T47D (cell line): ENCODE data around the gene BMP7.
A peak's percentile ranks its signal among the peaks of the same experiment; 100 is the strongest.
"Not testable (repeated sequence)": the region's sequence is repeated elsewhere in the genome, so short reads cannot be mapped to it uniquely, and the experiment has no call there.

Experiments
- DNase-seq, 2 experiments: peaks; one replicate each; pipeline versions ENCODE4 v3.0.0 to v3.0.0-alpha.2; 2011 to 2012; ENCODE audit warnings: low read depth in 1 of 2, low spot score in 1 of 2
- JUND ChIP-seq: IDR thresholded peaks from 2 replicates; pipeline ENCODE4 v1.6.1; 2012; ENCODE audit warnings: low read depth
- in situ Hi-C: cut with HindIII; loops from 2 replicates; pipeline ENCODE4 v1.10.0; 2016; ENCODE audit warnings: low sequenced_read_pairs, low pct_unique_long_range_greater_than_20kb

The BMP7 gene

DNA sequence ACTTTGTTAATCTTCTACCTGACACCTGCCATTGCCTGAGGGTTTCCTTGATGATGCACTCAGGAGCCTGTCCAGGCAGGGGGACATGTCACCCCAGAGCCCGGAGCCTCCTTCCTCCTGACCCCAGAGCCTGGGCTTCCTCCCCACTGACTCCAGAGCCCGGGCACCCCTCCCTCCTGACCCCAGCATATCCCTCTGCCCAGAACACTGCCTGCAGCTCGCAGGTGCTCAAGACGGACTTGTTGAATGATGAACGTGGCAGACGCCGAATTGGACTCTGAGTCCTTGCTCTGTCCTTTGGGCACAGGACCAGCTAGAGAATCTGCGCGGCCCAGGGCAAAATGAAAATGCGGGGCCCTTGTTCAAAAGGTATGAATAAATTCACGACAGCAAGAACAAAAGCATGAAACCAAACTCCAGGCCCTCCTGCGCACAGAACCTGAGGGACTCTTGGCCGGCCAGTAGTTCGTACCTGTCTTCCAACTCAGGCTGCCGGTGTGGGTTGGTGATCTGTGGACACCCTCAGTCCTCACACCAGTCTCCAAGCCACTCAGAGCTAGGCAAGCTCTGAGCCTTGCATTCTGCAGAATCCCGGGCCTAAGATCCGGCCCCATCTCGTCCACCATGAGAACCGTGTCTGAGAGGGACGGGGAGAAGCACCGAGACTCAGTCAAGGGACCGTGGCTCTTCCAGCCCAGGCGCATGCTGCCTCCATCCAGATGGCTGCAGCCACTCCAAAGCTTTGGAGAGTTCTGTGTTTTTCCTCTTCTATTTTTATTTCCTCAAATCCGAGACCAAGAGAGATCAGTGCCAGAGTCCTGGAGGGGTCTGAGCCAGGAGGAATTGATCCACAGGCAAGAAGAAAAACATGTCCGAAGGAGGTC, 104.7 kb downstream of the BMP7 start:
- DNase-seq: no peak
- in situ Hi-C loops: no loop called here
- TF ChIP-seq JUND: no peak

DNA sequence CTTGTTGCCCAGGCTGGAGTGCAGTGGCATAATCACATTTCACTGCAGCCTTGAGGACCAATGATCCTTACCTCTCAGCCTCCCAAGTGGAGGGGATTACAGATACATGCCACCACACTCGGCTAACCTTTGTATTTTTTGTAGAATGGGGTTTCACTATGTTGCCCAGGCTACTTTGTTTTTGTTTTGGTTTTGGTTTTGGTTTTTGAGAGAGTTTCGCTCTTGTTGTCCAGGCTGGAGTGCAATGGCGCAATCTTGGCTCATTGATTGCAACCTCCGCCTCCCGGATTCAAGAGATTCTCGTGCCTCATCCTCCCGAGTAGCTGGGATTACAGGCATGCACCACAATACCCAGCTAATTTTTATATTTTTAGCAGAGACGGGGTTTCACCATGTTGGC, 105.5 kb downstream of the BMP7 start:
- TF ChIP-seq JUND: no peak
- in situ Hi-C loops: no loop called here
- no peak for DNase-seq

DNA sequence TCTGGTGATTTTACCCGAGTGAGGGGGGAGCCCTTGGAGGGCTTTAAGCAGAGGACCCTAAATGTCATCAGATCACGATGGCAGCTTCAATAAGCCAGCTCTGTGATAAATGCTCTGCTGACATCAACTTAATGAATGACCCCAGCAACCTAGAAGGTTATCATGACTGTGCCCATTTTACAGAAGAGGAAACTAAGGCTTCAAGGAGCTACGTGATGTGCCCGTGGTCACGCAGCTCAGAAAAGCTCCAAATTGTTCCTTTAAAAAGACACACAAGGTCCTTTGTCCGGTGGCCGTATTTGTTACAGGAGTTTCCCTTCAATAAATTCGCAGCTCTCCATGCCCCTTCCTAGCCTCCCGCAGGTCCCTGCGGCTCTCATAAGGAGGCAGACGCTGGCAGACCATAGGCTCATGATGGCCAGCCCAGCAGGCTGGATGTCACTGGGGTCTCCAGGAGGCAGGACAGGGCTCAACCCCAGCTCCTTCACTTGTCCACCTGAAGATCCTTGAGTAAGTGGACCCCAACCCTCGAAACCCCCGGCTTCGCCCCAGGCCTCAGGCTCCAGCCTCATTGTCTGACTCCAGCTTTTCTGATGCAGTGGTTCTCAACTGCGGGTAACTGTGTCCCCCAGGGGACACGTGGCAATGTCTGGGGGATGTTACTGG, 106.4 kb downstream of the BMP7 start:
- no peak for TF ChIP-seq JUND
- no peak for DNase-seq
- in situ Hi-C loops: no loop called here

DNA sequence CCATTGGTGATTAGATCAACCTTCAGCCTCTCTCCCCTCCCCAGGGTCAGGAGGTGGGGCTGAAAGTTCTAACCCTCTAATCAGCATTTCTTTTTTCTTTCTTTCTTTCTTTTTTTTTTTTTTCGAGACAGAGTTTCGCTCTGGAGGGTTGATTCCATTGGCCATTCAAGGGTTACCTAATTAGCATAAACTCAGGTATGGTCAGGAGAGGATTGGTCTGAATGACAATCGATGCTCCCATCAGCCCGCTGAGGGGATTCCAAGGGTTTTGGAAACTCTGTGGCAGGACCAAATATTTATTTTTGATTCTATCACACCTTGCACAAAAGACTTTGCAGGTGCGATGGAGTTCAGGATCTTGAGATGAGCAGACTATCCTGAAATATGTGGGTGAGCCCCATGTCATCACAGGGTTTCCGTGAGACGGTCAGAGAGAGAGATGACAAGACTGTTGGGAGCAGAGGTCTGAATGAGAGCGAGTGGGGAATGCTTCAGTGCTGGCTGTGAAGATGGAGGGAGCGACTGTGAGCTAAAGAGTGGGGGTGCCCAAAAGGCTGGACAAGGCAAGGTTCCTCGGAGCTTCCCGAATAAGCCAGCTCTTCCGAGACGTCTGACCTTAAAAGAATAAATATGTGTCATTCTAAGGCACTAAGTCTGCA, 107.1 kb downstream of the BMP7 start:
- in situ Hi-C loops: no loop called here
- no peak for TF ChIP-seq JUND
- DNase-seq: peak in 1 of 2 experiments; percentile 67

DNA sequence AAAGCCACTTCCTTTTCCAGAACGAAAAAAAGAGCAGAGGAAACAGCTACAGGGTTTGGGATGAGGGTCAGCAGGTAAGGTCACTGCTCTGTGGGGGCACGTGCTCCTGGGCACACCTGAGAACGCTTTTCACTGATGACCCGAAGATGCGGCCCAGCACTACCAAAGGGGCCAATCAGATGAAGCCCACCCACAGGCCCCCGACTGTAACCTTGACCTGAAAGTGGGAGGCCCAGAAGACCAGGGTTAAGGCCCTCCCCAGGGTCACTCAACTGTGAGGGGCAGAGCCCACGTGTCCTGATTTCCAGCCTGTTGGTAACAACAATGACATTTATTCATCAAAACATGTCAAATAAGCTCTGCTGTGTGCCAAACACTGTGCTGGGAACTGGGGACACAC, 108.0 kb downstream of the BMP7 start:
- no peak for TF ChIP-seq JUND
- in situ Hi-C loops: no loop called here
- no peak for DNase-seq

DNA sequence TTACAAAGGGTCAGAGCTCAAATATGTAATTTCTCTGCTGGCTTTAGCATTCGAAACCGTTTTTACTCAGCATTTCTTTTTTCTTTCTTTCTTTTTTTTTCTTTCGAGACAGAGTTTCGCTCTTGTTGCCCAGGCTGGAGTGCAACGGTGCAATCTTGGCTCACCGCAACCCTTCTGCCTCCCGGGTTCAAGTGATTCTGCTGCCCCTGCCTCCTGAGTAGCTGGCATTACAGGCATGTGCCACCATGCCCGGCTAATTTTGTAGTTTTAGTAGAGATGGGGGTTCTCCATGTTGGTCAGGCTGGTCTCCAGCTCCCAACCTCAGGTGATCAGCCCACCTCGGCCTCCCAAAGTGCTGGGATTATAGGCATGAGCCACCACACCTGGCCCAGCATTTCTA, 108.7 kb downstream of the BMP7 start:
- DNase-seq, in situ Hi-C loops: not testable (repeated sequence)

DNA sequence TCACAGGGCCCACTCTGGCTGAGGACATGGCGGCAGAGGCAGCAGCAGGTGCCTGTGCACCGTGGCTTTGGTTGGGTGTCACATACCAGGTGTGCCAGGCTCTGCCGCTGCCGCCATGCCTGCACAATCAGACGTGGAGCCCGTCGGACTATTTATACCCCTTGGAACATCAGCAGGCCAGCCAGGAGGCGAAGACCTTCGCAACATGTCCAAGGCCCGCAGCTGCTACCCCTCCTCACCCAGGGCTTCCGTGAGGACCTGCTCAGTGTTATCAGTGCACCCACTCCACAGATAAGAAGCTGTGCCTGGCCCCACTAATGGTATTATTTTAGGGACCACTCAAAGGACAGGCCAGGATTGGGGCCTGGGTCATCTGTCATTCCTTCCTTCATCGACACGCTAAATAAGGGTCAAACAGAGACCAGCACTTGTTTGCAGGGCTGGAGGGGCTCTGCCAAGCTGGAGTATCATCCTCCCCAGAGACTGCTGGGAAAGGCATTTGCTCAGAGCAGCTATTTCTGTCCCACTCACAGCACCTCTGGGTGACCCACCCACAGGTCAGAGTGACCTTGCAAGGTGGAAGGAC, 109.2 kb downstream of the BMP7 start:
- in situ Hi-C loops: no loop called here
- no peak for TF ChIP-seq JUND
- DNase-seq: no peak

DNA sequence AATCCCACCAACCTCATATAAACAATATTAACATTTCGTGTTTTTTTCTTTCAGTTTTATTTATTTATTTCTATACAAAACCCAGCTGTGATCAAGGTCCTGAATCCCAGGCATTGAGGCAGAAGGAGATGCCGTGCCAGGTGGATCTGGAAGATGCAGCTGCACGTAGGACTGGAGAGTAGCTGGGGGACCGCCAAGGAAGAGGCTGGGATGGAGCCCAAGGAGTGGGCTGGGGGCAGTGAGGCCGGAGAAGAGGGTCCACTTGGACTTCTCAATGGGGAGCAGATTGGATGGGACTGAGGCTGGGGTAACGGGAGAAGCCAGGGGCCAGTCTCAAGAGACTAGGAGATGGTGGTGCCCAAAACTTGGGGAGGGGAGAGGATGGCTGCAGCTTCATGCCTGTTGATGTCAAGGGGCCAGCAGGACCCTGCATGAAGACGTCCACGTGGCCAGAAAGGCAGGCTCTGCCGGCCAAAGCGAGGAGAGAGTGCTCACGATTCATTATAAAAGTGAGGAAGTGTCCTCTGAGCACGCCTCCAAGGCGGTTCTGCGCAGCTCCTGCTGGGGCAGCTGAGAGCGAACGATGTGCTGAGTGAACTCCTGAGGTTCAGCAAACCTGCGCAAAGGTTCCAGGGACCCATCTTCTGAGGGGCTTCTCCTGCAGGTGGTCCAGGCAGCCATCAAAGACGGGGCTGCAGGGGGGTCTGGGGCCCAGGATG, 110.3 kb downstream of the BMP7 start:
- no peak for DNase-seq
- in situ Hi-C loops: no loop called here
- no peak for TF ChIP-seq JUND

DNA sequence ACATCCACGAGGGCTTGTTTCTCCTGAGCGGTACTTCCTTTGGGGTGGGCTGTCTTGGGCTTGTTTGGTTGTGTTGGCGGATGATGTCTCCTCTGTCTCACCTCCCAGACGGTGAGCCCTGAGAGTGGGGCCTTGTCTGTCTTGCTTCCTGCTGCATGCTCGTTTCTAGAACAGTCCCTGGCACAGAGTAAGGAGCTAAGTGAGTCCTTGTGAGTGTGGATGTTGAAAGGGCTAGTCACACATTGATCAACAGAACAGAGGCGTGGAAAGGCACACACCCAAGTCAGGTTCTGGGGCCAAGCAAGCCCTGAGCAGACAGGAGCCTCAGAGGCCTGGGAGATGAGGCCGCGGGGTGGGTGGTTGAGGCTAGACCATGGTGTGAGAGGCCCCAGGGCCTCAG, 111.0 kb downstream of the BMP7 start:
- DNase-seq: no peak
- TF ChIP-seq JUND: no peak
- in situ Hi-C loops: no loop called here

DNA sequence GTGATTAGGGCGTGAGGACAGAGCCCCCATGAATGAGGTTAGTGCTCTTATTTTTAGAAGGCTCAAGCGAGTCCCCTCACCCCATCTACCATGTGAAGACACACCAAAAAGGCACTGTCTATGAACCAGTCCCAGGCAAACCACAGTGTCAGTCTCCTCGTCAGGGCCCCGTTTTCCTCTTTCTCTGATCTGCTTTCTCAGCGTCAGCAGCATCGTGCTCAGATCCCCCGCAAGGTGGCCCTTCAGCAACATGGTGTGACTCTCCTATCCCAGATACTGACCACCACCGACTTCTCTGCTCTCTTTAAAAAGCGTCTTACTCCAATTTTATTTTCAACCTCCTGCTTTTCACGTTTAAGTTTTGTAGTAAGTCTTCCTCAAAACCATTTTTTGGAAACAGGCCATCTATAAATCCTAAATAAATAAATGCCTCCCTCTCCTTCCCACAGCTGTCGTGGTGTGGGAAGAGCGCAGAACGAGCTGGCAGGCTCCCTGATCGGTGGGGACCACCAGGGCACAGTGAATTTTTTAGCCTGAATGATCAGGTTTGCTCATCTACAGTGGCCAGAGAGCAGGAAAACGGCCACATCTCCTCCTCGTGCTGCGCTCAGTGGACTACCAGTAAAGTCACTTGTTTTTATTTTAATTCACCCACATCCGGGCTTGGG, 113.1 kb downstream of the BMP7 start:
- DNase-seq: no peak
- TF ChIP-seq JUND: no peak
- in situ Hi-C loops: no loop called here

DNA sequence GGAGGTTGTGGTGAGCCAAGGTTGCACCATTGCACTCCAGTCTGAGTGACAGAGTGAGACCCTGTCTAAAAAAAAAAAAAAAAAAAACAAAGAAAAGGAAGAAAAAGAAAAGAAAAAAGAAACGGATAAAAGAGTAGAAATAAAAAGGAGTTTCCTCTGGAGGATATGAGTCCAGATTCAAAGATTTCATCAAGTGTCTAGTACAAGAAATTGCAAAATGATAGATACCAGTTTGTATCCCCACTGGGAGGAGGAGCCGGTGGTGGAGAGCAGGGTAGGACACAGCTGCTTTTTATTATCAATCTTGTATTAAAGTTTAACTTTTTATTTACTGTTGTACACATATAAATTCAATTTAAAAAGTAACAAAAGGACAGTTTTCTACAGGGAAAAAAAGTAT, 113.9 kb downstream of the BMP7 start:
- TF ChIP-seq JUND: no peak

DNA sequence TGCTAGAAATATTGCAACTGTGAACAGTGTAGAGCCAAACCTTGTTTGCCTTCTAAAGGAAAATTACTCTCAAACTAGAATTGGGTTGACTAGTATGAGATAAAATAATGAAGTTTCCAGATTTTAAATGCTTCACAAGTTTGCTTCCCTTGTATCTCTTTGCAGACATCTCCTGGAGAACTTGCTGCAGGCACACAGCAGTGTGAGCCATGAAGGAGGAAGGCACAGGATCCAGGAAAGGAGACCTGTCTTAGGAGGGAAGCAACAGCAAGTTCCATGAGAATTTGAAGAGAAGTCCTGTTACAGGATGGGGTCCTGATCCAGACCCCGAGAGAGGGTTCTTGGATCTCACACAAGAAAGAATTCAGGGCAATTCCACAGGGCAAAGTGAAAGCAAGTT, 115.9 kb downstream of the BMP7 start:
- TF ChIP-seq JUND: no peak
- in situ Hi-C loops: no loop called here
- DNase-seq: no peak

More for the DNA sequence above, 113.9 kb downstream of the BMP7 start:
- DNase-seq: no peak
- in situ Hi-C loops: no loop called here
